ENCODE data around the gene PPM1N.

- TF ChIP-seq POLR2A (IDR thresholded peaks at IDR 0.05; ENCODE audit: low read length): no peak
- TF ChIP-seq, protein P1, sequence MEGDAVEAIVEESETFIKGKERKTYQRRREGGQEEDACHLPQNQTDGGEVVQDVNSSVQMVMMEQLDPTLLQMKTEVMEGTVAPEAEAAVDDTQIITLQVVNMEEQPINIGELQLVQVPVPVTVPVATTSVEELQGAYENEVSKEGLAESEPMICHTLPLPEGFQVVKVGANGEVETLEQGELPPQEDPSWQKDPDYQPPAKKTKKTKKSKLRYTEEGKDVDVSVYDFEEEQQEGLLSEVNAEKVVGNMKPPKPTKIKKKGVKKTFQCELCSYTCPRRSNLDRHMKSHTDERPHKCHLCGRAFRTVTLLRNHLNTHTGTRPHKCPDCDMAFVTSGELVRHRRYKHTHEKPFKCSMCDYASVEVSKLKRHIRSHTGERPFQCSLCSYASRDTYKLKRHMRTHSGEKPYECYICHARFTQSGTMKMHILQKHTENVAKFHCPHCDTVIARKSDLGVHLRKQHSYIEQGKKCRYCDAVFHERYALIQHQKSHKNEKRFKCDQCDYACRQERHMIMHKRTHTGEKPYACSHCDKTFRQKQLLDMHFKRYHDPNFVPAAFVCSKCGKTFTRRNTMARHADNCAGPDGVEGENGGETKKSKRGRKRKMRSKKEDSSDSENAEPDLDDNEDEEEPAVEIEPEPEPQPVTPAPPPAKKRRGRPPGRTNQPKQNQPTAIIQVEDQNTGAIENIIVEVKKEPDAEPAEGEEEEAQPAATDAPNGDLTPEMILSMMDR (IDR thresholded peaks at IDR 0.05): no peak
- TF ChIP-seq MAFK (IDR thresholded peaks at IDR 0.05; ENCODE audit: partially characterized antibody): no peak
- no peak for TF ChIP-seq MAX (IDR thresholded peaks at IDR 0.05)
- TF ChIP-seq SREBF2 (IDR thresholded peaks at IDR 0.05): no peak
- TF ChIP-seq EP300 (IDR thresholded peaks at IDR 0.05): no peak
- TF ChIP-seq RCOR1 (IDR thresholded peaks at IDR 0.05; ENCODE audit: low read depth, low read length): no peak
- no peak for TF ChIP-seq HMGXB4 (CRISPR knock-in tag; IDR thresholded peaks at IDR 0.05; ENCODE audit: borderline replicate concordance)
- TF ChIP-seq CHD2 (IDR thresholded peaks at IDR 0.05; ENCODE audit: low read length, partially characterized antibody): no peak
- no peak for TF ChIP-seq BHLHE40 (IDR thresholded peaks at IDR 0.05; ENCODE audit: low read depth, low read length)
- no peak for TF ChIP-seq JUN (IDR thresholded peaks at IDR 0.05)
- no peak for TF ChIP-seq CEBPB (IDR thresholded peaks at IDR 0.05)
Observed at GRCh38 chr19:45518469-45518826, 20.2 kb downstream of the PPM1N start.
